GM13976 (cell line): Measurements from ENCODE around the gene MRPL27.

ENCODE experiments used
- DNase-seq: peaks from one replicate; pipeline ENCODE4 v3.0.0; 2012; ENCODE audit warnings: low spot score
- CTCF ChIP-seq: IDR thresholded peaks from 2 replicates; pipeline ENCODE4 v1.5.1; 2012; ENCODE audit warnings: borderline replicate concordance, mild to moderate bottlenecking; ENCODE audit not compliant: insufficient read depth; ENCODE audit errors: extremely low read depth, missing control alignments, control extremely low read depth
- in situ Hi-C: fragments of 300-500 bp; cut with MboI; formaldehyde crosslinking; loops from one replicate; pipeline ENCODE4 v1.12.0; 2022; ENCODE audit warnings: low sequenced_read_pairs, mixed read lengths, inconsistent platforms; ENCODE audit not compliant: unreplicated experiment

MRPL27 gene

GRCh38 chr17:50352072-50352692 lies 20.8 kb downstream of the MRPL27 start:
- no peak for TF ChIP-seq CTCF

DNA sequence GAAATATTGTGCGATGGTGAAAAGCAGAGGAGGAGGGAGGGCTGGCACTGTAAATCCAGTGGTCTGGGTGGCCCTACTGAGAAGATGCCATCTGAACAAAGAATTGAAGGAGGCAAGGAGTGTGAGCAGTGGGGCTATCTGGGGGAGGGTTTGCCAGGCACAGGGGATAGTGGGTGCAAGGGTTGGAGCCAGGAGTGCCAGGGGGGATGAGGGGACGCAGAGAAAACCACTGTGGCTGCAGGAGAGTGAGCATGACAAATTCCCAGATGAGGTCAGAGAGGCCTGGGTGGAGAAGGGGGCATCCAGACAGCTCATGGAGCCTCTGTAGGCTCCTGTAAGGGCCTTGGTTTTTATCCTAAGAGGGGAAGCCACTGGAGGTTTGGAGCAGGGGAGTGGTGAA lies 22.3 kb downstream of the MRPL27 start:
- no peak for TF ChIP-seq CTCF
- in situ Hi-C loops = no loop called here
- DNase-seq = no peak

More at GRCh38 chr17:50352072-50352692, 20.8 kb downstream of the MRPL27 start:
- no peak for DNase-seq
- in situ Hi-C loops = no loop called here

GRCh38 chr17:50349243-50349600 lies 23.8 kb downstream of the MRPL27 start:
- TF ChIP-seq CTCF = no peak
- in situ Hi-C loops = no loop called here
- DNase-seq = no peak

DNA sequence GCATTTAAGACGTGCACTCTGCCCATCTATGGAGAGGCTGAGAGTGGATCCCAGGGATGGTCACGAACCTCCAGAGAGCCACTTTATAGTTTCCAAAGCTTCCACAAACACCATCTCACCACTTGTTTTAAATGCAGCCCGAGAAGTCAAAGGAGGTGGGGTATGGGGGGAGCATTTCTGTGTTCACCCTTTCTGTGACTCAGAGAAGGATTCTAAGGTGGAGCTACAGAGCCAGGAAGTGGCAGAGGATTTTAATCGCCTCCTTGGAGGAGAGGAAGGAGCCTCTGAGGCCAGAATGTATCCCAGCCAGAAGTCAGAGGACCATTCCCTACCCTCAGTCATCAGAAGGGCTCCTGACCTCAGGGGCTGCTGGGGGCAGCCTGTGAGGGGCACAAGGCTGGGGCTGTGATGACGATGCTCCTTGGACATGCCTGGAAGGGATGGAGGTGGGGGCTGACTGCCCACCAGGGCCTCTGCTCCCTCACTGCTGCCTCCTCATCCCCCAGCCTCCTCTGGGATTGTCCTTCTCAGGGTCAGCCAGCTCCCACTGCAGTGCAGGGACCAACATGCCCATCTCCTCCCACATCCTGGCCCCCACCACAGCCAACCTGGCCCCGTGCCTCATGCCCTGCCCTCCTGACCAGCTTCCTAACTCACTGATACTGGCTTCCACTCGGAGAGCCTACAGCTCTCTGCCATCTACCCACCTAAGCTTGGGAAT lies 24.3 kb downstream of the MRPL27 start:
- in situ Hi-C loops = no loop called here
- no peak for DNase-seq

GRCh38 chr17:50347894-50348291 lies 25.1 kb downstream of the MRPL27 start:
- DNase-seq = no peak
- in situ Hi-C loops = no loop called here
- no peak for TF ChIP-seq CTCF

More for the DNA sequence above, 24.3 kb downstream of the MRPL27 start:
- TF ChIP-seq CTCF = no peak

- in situ Hi-C loops = no loop called here
- TF ChIP-seq CTCF = no peak
Observed at GRCh38 chr17:50347117-50347893, 25.7 kb downstream of the MRPL27 start.

More at GRCh38 chr17:50347117-50347893, 25.7 kb downstream of the MRPL27 start:
- no peak for DNase-seq
